Prostate gland (tissue), 2 donors: Measurements from ENCODE around the gene CYB561A3. TPM values are rescaled to one million over a fixed set of nuclear protein-coding genes. Genes with fewer than 3 reads are reported as not detected.

ENCODE experiments used
- DNase-seq: peaks from one replicate; pipeline ENCODE4 v3.0.0-alpha.2; 2019; ENCODE audit warnings: low spot score
- H3K27ac ChIP-seq, 2 donors: fragments of 200-600 bp; sonication (generic); 2 replicates each; pipeline ENCODE4 v1.5.1; 2017 to 2019
- H3K27me3 ChIP-seq: fragments of 200-600 bp; sonication (generic); replicated peaks from 2 replicates; pipeline ENCODE4 v1.5.1; 2019; ENCODE audit not compliant: insufficient read depth
- H3K36me3 ChIP-seq, 2 donors: fragments of 200-600 bp; sonication (generic); 1 replicate in 1 of 2; 2 replicates in 1 of 2; pipeline versions ENCODE4 v1.5.1 to v1.8.1; 2017 to 2019
- H3K4me1 ChIP-seq: fragments of 200-600 bp; sonication (generic); replicated peaks from 2 replicates; pipeline ENCODE4 v1.5.1; 2019
- H3K4me3 ChIP-seq, 2 donors: fragments of 200-600 bp; sonication (generic); 2 replicates each; pipeline ENCODE4 v1.5.1; 2017 to 2019
- H3K9me3 ChIP-seq: fragments of 200-600 bp; sonication (generic); 2 replicates; pipeline ENCODE4 v1.5.1; 2017
- CTCF ChIP-seq, 4 experiments: fragments of 200-600 bp in 2 of 4; fragments of 450-650 bp in 2 of 4; sonication (generic) in 2 of 4; IDR thresholded peaks; 1 replicate in 3 of 4; 2 replicates in 1 of 4; pipeline ENCODE4 v1.5.1; 2016 to 2019; ENCODE audit warnings: antibody characterized with exemption in 4 of 4, mild to moderate bottlenecking in 2 of 4, moderate library complexity in 2 of 4
- POLR2A ChIP-seq: fragments of 450-650 bp; IDR thresholded peaks from one replicate; pipeline ENCODE4 v1.6.1; 2016; ENCODE audit warnings: antibody characterized with exemption, mild to moderate bottlenecking
- POLR2AphosphoS5 ChIP-seq: sonication (generic); formaldehyde crosslinking; IDR thresholded peaks from one replicate; pipeline ENCODE4 v1.6.1; 2017; ENCODE audit warnings: antibody characterized with exemption
- WGBS: methylation state at CpG from one replicate; pipeline ENCODE4 v1.1.5; 2018; 5-methylcytosine and 5-hydroxymethylcytosine counted together
- intact Hi-C: fragments of 100-400 bp; cut with DNase I; formaldehyde crosslinking; loops from one replicate; pipeline ENCODE4 v1.14.2; 2022
- total RNA-seq, 2 donors: library from RNA; depleted of rRNA; stranded (reverse); fragments of >200 nt; gene quantifications; one replicate each; pipeline ENCODE4 v1.1.0, GENCODE V29; 2016

Gene CYB561A3
- total RNA-seq, 2 donors from 2014 or later = 51.6 to 79.1 TPM

DNA sequence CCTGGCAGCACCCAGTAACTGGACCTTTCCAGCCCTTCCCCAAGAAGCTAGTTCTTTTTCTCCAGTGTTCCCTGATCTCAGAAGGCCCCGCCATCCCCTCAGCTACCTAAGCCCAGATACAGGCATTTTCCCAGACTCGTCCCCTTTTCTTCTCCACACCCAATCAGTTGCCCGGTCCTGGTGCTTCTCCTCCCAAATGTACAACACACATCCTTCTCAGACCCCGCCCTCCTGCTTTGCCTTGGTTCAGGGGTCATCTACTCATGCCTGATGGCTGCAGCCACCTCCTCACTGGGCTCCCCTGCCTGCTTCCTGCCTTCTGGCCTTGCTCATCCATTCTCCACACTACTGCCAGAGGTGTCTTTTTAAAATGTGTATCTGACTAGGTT lies 22.2 kb downstream of the CYB561A3 start:
- DNase-seq = no peak

DNA sequence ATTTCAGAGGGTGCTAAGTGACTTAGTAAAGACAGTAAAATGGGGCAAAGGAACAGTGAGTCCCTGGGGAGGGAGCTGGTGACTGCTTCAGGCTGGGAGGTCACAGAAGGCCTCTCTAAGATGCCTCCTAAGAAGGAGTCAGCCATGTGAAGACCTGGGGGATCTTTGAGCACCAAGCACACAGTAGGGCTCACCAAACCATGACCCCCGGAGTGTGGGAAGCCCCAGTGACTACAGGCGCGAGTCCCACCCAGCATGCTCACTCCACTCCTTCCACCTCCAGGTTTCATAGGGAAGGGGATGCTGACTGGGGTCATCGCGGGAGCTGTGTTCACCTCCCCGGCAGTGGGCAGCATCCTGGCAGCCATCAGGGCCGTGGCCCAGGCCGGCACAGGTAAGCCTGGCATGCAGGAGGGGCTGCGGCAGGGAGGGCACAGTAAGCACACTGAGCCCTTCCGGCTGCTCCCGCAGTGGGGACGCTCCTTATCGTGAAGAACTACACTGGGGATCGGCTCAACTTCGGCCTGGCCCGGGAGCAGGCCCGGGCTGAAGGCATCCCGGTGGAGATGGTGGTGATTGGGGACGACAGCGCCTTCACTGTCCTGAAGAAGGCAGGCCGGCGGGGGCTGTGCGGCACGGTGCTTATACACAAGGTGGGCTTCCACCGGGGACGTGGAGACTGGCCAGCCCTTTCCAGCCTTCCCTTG lies 22.7 kb downstream of the CYB561A3 start:
- Histone ChIP-seq H3K36me3 (peaks cover 0 to 9% of the 10 kb centered on the region in 2 donors), H3K27me3 (no peaks in the 10 kb centered on the region), H3K27ac (no peak overlapping the region), H3K4me3 (no peak overlapping the region), H3K4me1 (no peaks in the 10 kb centered on the region), H3K9me3 (no peaks in the 10 kb centered on the region)
- intact Hi-C loops = loop anchor here (10.0 kb wide), 1 partner anchor 1784 kb away; no protein-coding TSS in a partner anchor
- TF ChIP-seq POLR2A (no peak), CTCF (IDR thresholded peaks at IDR 0.05) (no peak), POLR2AphosphoS5 (no peak)
- 93% methylated on average over 26 of the region's 26 CpGs for WGBS
- no peak for DNase-seq

More for the DNA sequence above, 22.2 kb downstream of the CYB561A3 start:
- 92% methylated on average over 4 of the region's 4 CpGs for WGBS
- Histone ChIP-seq H3K36me3 (peaks cover 0 to 9% of the 10 kb centered on the region in 2 donors), H3K27ac (no peak overlapping the region), H3K4me3 (no peak overlapping the region), H3K4me1 (no peaks in the 10 kb centered on the region), H3K9me3 (no peaks in the 10 kb centered on the region), H3K27me3 (no peaks in the 10 kb centered on the region)
- intact Hi-C loops = loop anchor here (10.0 kb wide), 1 partner anchor 1785 kb away; no protein-coding TSS in a partner anchor
- TF ChIP-seq POLR2A (no peak), POLR2AphosphoS5 (no peak), CTCF (IDR thresholded peaks at IDR 0.05) (no peak)

DNA sequence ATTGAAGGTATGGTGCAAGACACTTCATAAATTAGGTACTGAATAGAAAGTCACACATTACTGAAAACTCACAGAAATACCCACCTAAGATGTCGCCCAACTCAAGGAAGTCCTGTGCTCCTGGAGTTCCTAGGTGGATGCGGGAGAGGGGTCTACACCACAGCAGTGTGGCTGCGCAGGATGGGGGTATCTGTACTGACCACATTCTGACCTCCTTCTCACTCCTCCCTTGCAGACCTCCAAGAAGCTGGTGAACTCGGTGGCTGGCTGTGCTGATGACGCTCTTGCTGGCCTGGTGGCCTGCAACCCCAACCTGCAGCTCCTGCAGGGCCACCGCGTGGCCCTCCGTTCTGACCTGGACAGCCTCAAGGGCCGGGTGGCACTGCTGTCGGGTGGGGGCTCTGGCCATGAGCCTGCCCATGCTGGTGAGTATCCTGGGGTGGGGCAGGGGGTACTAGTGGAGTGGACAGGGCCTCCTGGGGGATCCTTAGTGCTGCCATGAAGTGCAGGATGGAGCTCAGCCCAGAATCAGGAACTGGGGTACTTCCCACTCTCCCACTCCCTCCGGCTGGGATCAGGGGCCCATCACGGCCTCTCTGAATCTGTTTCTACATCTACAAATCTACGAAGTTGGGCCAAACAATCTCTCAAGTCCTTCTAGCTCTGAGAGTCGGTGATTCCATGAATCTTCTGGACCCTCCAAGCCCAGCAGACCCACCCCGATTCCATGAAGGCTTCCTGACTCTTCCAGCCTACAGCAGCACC lies 23.8 kb downstream of the CYB561A3 start:
- no peak overlapping the region for H3K4me3 ChIP-seq
- 98% methylated on average over 15 of the region's 15 CpGs for WGBS
- no peak for TF ChIP-seq POLR2A
- TF ChIP-seq POLR2AphosphoS5 = no peak
- TF ChIP-seq CTCF (IDR thresholded peaks at IDR 0.05) = no peak
- H3K27me3 ChIP-seq = no peaks in the 10 kb centered on the region
- no peak overlapping the region for H3K27ac ChIP-seq
- H3K4me1 ChIP-seq = no peaks in the 10 kb centered on the region
- peaks cover 0 to 9% of the 10 kb centered on the region in 2 donors for H3K36me3 ChIP-seq
- no peak for DNase-seq
- no peaks in the 10 kb centered on the region for H3K9me3 ChIP-seq
- intact Hi-C loops = loop anchor here (2.0 to 10.0 kb wide), 2 partner anchors 47 to 1783 kb away; no protein-coding TSS in a partner anchor

- Histone ChIP-seq H3K4me3 (no peak overlapping the region), H3K4me1 (no peaks in the 10 kb centered on the region), H3K27ac (peak overlapping the region; percentile 28 to 39), H3K36me3 (no peaks in the 10 kb centered on the region), H3K27me3 (no peaks in the 10 kb centered on the region), H3K9me3 (no peaks in the 10 kb centered on the region)
- TF ChIP-seq POLR2AphosphoS5 = peak; percentile 80
- TF ChIP-seq POLR2A = no peak
- TF ChIP-seq CTCF (IDR thresholded peaks at IDR 0.05) = peak; percentile 96 to 99 (median 98)
- 28% methylated on average over 8 of the region's 8 CpGs for WGBS
- intact Hi-C loops = loop anchor here (2.0 to 10.0 kb wide), 2 partner anchors 48 to 1782 kb away; no protein-coding TSS in a partner anchor
- DNase-seq = peak; percentile 82
These were observed 25.3 kb downstream of the CYB561A3 start for GRCh38 chr11:61336171-61336935.
